GM21737 (cell line): ENCODE results near the gene INTS12.
"Not testable (repeated sequence)": the region's sequence is repeated elsewhere in the genome, so short reads cannot be mapped to it uniquely, and the experiment has no call there.

Experiments used
- ATAC-seq: cut with Tn5 transposase; IDR thresholded peaks from one replicate; pipeline ENCODE4 v1.9.1; 2021; ENCODE audit warnings: mild to moderate bottlenecking, moderate library complexity; ENCODE audit not compliant: unreplicated experiment

INTS12 gene

GRCh38 chr4:105708181-105709080 is at the start of gene INTS12, which contains the start of gene GSTCD:
Gene INTS12, minus strand, starts transcription at chr4:105708689. Its CDS starts 8,684 bp downstream, at chr4:105700005.
Gene GSTCD, plus strand, starts transcription at chr4:105708784. Its CDS starts 8,830 bp downstream, at chr4:105717614.
- ATAC-seq: peak; percentile 79

GRCh38 chr4:105755375-105755774 is 46.9 kb upstream of the INTS12 start:
- no peak for ATAC-seq

- no peak for ATAC-seq
These were observed 44.9 kb upstream of the INTS12 start for GRCh38 chr4:105753361-105753760.

- ATAC-seq: no peak
These were observed 43.3 kb upstream of the INTS12 start for GRCh38 chr4:105751718-105752299.

GRCh38 chr4:105748222-105748621 is 39.7 kb upstream of the INTS12 start:
- no peak for ATAC-seq

GRCh38 chr4:105741548-105741947 is 33.1 kb upstream of the INTS12 start:
- ATAC-seq: no peak

- ATAC-seq: not testable (repeated sequence)
These were observed 26.7 kb upstream of the INTS12 start for GRCh38 chr4:105735217-105735616.

GRCh38 chr4:105729895-105730294 is 21.4 kb upstream of the INTS12 start:
- not testable (repeated sequence) for ATAC-seq

- ATAC-seq: no peak
These were observed 17.1 kb upstream of the INTS12 start for GRCh38 chr4:105725623-105726022.

- no peak for ATAC-seq
These were observed 10.7 kb upstream of the INTS12 start for GRCh38 chr4:105719204-105719603.

- ATAC-seq: no peak
These were observed 7.3 kb upstream of the INTS12 start for GRCh38 chr4:105715692-105716278.

- ATAC-seq: no peak
These were observed 6.4 kb upstream of the INTS12 start for GRCh38 chr4:105714932-105715331.

- ATAC-seq: peak; percentile 50
These were observed 5.6 kb upstream of the INTS12 start for GRCh38 chr4:105714071-105714521.

GRCh38 chr4:105712766-105713165 is 4.3 kb upstream of the INTS12 start:
- ATAC-seq: no peak

GRCh38 chr4:105710678-105711077 is 2.2 kb upstream of the INTS12 start:
- no peak for ATAC-seq

GRCh38 chr4:105710012-105710600 is 1.6 kb upstream of the INTS12 start:
- ATAC-seq: no peak

GRCh38 chr4:105709081-105709450 is 577 bp upstream of the INTS12 start:
- ATAC-seq: peak; percentile 33

GRCh38 chr4:105707782-105708180 is 708 bp downstream of the INTS12 start:
- ATAC-seq: no peak

- ATAC-seq: no peak
These were observed 9.9 kb downstream of the INTS12 start for GRCh38 chr4:105698607-105699006.

- ATAC-seq: not testable (repeated sequence)
These were observed 12.7 kb downstream of the INTS12 start for GRCh38 chr4:105695832-105696231.

GRCh38 chr4:105694812-105695211 is 13.7 kb downstream of the INTS12 start:
- ATAC-seq: not testable (repeated sequence)
